Measurements from ENCODE around the gene UBE2Q2. TPM values are rescaled to one million over a fixed set of nuclear protein-coding genes. Genes with fewer than 3 reads are reported as not detected.

Gene UBE2Q2
- total RNA-seq, 4 donors from 2014 or later: 17.2 to 18.3 (median 17.6) TPM

- intact Hi-C loops (cut with DNase I; ENCODE audit: low total_unique reads): no loop called here
- no peak overlapping the region for H3K4me3 ChIP-seq (ENCODE audit: low read depth, poor library complexity, severe bottlenecking)
- no peak for TF ChIP-seq POLR2A (IDR thresholded peaks at IDR 0.05)
- TF ChIP-seq, protein P1, sequence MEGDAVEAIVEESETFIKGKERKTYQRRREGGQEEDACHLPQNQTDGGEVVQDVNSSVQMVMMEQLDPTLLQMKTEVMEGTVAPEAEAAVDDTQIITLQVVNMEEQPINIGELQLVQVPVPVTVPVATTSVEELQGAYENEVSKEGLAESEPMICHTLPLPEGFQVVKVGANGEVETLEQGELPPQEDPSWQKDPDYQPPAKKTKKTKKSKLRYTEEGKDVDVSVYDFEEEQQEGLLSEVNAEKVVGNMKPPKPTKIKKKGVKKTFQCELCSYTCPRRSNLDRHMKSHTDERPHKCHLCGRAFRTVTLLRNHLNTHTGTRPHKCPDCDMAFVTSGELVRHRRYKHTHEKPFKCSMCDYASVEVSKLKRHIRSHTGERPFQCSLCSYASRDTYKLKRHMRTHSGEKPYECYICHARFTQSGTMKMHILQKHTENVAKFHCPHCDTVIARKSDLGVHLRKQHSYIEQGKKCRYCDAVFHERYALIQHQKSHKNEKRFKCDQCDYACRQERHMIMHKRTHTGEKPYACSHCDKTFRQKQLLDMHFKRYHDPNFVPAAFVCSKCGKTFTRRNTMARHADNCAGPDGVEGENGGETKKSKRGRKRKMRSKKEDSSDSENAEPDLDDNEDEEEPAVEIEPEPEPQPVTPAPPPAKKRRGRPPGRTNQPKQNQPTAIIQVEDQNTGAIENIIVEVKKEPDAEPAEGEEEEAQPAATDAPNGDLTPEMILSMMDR (IDR thresholded peaks at IDR 0.05): no peak
- WGBS, 2 donors: 85 to 94% methylated on average over 4 of the region's 4 CpGs
- DNase-seq (ENCODE audit: low spot score in 2 of 2): no peak
Measured at GRCh38 chr15:75927601-75928000, 84.4 kb downstream of the UBE2Q2 start.

DNA sequence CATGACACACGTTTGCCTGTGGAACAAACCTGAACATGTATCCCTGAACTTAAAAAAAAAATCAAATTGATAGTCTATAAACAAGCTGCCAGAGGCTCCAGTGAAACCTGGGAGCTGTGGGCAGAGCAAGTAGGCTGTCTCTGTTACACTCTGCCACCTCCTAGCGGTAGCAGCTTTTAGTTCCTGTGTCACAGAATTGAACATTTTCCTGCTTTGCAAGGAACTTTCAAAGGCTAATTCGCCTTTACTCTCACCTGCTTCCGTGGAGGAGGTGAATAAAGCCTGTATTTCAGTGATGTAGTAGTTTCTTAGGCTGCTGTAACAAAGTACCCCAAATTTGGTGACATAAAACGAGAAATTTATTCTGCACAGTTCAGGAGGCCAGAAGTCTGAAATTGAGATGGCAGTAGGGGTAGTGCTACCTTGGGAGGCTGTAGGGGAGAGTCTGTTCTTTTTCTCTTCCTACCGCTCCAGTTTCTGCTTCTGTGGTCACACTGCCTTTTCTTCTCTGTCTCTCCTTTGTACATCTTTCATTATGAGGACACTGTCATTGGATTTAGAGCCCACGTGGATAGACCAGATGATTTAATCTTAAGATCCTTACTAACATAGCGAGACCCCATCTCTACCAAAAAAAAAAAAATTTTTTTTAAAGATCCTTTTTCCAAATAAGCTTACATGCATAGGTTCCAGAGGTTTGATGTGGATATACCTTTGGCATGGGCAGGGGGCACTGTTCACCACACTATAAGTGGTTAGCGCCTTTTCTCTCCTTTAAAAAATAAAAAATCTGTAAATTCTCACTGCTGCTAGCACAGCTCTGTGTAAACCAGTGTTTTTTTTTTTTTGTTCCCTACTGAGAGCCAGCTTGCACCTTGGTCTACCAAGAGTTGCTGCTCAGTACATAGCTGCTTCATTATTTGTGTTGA is 85.7 kb downstream of the UBE2Q2 start:
- TF ChIP-seq, protein P1 (IDR thresholded peaks at IDR 0.05): no peak
- no peak for TF ChIP-seq POLR2A (IDR thresholded peaks at IDR 0.05)
- intact Hi-C loops (cut with DNase I; ENCODE audit: low total_unique reads): no loop called here
- 75 to 80% methylated on average over 9 of the region's 9 CpGs for WGBS, 2 donors
- DNase-seq (ENCODE audit: low spot score in 2 of 2): no peak
- no peak overlapping the region for H3K4me3 ChIP-seq (ENCODE audit: low read depth, poor library complexity, severe bottlenecking)

DNA sequence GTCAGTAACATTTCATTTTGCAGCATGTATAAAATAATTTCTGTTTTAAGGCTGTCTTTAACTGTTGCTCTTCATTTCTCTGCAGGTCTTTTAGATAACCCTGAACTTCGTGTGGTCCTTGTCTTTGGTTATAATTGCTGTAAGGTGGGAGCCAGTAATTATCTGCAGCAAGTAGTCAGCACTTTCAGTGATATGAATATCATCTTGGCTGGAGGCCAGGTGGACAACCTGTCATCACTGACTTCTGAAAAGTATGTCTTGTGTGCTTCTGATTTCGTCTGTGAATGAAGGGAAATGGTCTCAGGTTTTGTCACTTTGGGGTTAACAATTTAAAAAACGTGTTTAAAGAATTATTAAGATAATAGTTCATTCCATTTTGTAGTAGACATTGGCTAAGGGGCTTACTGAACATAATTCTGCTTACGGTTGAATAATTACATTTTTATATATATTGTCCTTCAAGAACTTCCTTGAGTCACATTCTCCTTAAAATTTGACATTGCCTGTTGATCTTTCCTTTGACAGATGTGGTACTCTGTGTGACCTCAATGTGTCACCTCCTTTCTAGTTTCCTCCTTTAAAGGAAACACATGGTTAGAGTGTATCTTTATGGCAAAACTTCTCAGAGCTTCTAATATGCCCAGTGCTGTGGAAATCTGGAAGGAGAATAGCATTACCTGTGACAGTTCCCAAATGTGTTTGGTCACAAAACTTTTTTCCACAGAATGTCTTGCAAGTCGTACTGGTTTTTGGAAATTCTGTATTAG is 86.7 kb downstream of the UBE2Q2 start:
- intact Hi-C loops (cut with DNase I; ENCODE audit: low total_unique reads): no loop called here
- no peak overlapping the region for H3K4me3 ChIP-seq (ENCODE audit: low read depth, poor library complexity, severe bottlenecking)
- 65 to 73% methylated on average over 5 of the region's 5 CpGs for WGBS, 2 donors
- no peak for DNase-seq (ENCODE audit: low spot score in 2 of 2)
- TF ChIP-seq, protein P1 (IDR thresholded peaks at IDR 0.05): no peak
- no peak for TF ChIP-seq POLR2A (IDR thresholded peaks at IDR 0.05)

DNA sequence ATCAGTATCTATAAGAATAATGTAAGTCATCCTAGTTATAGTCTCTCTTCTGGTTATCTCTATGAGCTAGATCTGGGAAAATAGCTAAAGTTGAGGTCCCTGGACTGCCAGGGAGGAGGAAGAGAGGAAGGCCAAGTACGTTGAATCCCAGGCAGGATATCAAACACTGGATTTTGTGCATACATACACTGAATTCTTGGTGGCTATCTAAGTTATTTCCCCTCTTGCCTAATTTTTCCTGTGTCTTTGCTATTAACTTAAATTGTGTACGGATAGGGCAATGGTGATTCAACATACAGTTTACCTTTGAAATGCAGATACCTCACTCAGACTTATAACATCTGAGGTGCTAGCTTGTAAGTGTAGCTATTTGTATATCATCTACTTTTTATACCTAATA is 87.6 kb downstream of the UBE2Q2 start:
- no peak for TF ChIP-seq POLR2A (IDR thresholded peaks at IDR 0.05)
- TF ChIP-seq, protein P1 (IDR thresholded peaks at IDR 0.05): no peak
- DNase-seq (ENCODE audit: low spot score in 2 of 2): no peak

DNA sequence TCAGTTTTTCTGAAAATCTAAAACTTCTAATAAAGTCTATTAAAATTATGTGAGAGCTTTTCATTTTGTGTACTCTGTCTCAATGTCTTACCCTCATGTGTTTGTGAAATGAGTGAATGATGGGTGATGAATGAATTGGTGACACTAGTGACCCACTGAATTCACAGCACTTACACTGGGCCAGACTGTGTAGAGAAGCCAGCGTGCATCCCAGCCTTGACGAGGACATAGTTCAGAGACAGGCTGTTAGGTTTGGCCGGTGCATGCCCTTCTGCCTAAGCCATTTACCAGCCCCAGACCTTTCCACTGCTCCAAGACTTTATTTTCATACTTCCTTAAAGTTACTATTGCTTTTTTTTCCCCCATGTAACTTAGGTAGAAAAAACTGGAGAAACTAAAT is 99.2 kb downstream of the UBE2Q2 start:
- 81 to 82% methylated on average over 3 of the region's 3 CpGs for WGBS, 2 donors

More for the DNA sequence above, 87.6 kb downstream of the UBE2Q2 start:
- intact Hi-C loops (cut with DNase I; ENCODE audit: low total_unique reads): no loop called here
- WGBS, 2 donors: 95 to 96% methylated on average over 2 of the region's 2 CpGs
- no peak overlapping the region for H3K4me3 ChIP-seq (ENCODE audit: low read depth, poor library complexity, severe bottlenecking)

More for the DNA sequence above, 99.2 kb downstream of the UBE2Q2 start:
- intact Hi-C loops (cut with DNase I; ENCODE audit: low total_unique reads): no loop called here
- no peak overlapping the region for H3K4me3 ChIP-seq (ENCODE audit: low read depth, poor library complexity, severe bottlenecking)
- no peak for DNase-seq (ENCODE audit: low spot score in 2 of 2)
- no peak for TF ChIP-seq POLR2A (IDR thresholded peaks at IDR 0.05)
- TF ChIP-seq, protein P1 (IDR thresholded peaks at IDR 0.05): no peak
